22Rv1 (cell line): Measurements from ENCODE around the gene ATXN1.
"Not testable (repeated sequence)": the region's sequence is repeated elsewhere in the genome, so short reads cannot be mapped to it uniquely, and the experiment has no call there.

Source experiments
- H3K27ac ChIP-seq: fragments of 450-650 bp; 2 replicates; pipeline ENCODE4 v1.5.1; 2017
- ZFX ChIP-seq: fragments of 450-650 bp; IDR thresholded peaks from 2 replicates; pipeline ENCODE4 v1.6.1; 2017; ENCODE audit warnings: antibody characterized with exemption, borderline replicate concordance
- TF ChIP-seq, protein P1 (sequence below): fragments of 450-650 bp; IDR thresholded peaks from 2 replicates; pipeline ENCODE4 v1.5.1; 2017; ENCODE audit warnings: mild to moderate bottlenecking

The ATXN1 gene

DNA sequence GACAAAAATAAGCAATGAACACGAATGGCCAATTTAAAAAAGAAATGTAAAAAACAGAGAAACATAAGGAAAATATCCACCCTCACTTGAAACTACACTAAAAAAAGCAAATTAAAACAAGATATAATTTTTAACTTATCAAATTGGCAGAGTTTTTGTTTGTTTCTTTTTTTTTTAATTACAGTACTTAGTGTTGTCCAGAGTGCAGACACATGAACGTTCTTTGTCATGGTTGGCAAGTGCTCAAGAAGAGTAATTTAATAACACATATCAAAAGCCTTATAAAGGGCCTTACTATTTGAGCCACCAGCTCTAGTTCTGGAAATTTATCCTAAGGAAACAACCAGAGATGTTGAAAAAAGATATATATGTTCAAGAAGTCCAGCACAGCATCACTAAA is 142.3 kb downstream of the ATXN1 start:
- TF ChIP-seq, protein P1, sequence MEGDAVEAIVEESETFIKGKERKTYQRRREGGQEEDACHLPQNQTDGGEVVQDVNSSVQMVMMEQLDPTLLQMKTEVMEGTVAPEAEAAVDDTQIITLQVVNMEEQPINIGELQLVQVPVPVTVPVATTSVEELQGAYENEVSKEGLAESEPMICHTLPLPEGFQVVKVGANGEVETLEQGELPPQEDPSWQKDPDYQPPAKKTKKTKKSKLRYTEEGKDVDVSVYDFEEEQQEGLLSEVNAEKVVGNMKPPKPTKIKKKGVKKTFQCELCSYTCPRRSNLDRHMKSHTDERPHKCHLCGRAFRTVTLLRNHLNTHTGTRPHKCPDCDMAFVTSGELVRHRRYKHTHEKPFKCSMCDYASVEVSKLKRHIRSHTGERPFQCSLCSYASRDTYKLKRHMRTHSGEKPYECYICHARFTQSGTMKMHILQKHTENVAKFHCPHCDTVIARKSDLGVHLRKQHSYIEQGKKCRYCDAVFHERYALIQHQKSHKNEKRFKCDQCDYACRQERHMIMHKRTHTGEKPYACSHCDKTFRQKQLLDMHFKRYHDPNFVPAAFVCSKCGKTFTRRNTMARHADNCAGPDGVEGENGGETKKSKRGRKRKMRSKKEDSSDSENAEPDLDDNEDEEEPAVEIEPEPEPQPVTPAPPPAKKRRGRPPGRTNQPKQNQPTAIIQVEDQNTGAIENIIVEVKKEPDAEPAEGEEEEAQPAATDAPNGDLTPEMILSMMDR = no peak
- TF ChIP-seq ZFX = no peak
- no peak overlapping the region for H3K27ac ChIP-seq

DNA sequence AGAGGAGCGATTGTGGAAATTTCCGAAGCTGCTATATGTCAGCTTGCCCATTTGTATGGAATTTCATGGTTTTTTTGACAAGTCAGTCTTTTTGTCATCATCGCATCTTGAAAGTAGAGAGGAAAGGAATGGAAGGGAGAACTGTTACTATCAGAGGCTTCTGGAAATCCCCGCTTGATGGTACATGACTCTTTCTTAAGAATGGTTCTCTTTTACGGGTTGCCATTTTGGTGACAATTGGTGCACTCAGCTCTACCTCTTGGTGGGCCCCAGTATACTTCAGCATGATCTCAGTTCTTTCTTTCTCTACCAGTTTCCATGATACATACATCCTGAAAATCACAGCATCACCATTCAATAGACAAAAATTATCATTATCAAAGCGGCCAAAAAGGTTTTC is 146.0 kb downstream of the ATXN1 start:
- H3K27ac ChIP-seq = not testable (repeated sequence)

DNA sequence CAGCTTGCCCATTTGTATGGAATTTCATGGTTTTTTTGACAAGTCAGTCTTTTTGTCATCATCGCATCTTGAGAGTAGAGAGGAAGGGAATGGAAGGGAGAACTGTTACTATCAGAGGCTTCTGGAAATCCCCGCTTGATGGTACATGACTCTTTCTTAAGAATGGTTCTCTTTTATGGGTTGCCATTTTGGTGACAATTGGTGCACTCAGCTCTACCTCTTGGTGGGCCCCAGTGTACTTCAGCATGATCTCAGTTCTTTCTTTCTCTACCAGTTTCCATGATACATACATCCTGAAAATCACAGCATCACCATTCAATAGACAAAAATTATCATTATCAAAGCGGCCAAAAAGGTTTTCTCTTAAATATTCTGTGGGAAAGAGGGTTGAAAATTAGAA is 147.1 kb downstream of the ATXN1 start:
- not testable (repeated sequence) for H3K27ac ChIP-seq

DNA sequence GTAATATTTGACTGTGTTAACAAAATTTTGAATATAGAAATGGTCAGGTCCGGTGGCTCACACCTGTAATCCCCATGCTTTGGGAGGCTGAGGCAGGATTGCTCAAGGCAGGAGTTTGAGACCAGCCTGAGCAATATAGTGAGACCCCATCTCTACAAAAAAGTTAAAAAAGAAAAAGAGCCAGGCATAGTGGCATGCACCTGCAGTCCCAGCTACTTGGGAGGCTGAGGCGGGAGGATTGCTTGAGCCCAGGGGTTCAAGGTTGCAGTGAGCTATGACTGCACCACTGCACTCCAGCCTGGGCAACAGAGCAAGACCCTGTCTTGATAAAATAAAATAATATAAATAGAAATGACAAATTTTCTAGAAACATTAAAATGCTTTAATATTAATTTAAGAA is 147.8 kb downstream of the ATXN1 start:
- not testable (repeated sequence) for H3K27ac ChIP-seq

DNA sequence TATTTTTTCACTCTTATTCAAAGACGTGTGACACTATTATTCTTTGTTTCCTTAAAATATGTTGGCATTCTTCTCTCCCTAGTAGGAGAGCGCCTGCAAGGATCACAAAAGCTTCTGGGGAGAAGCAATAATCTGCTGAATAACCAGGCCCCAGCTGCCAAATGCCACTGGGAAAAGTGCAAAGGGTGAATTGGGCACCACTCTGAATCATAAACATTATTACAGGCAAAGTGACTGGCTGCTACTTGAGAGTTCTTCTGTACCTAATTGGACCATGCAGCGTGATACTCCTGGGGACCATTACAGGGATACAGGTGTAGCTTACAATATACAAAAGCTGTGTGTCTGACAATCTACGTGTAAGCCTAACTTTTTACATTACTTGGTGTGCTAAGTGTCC is 152.8 kb downstream of the ATXN1 start:
- no peak for TF ChIP-seq ZFX
- TF ChIP-seq, protein P1 = no peak
- H3K27ac ChIP-seq = no peak overlapping the region

DNA sequence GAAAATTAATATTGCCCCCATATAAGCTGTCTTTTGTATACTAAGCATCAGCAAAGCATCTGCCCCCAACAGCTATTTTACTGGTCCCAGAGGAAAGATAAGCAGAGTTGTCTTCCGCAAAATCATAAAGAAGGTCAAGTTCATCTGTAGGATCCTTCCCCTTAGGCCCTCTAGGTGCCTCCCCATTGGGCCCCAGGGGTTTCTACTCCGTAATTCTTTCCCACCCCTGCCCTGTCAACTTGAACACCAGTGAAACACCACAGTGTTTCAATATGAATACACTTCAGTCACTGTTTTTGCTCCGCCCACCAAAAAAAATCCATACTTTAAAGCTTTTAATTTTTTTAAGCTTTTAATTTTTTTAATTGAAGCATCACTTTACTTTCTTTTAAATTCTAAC is 159.2 kb downstream of the ATXN1 start:
- TF ChIP-seq, protein P1 = no peak
- TF ChIP-seq ZFX = no peak
- H3K27ac ChIP-seq = no peak overlapping the region

DNA sequence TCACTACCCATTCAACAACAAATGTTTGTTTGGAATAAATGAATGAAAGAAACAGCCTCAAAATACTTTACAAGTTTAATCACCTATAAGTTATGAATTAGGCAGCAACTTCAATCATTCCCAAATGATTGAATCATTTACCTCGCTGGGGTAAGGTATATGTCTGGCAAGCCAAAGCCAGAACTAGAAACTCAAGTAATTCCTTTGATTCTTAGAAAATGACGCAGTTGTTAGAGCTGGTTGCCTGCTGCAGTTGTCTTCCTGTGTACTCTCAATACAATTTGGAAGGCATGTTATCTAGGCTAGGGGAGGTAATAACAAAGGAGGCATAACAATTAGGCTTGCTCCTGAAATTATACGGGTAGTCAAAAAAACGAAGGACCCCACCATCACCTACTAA is 160.6 kb downstream of the ATXN1 start:
- H3K27ac ChIP-seq = no peak overlapping the region
- TF ChIP-seq, protein P1 = no peak
- TF ChIP-seq ZFX = no peak

DNA sequence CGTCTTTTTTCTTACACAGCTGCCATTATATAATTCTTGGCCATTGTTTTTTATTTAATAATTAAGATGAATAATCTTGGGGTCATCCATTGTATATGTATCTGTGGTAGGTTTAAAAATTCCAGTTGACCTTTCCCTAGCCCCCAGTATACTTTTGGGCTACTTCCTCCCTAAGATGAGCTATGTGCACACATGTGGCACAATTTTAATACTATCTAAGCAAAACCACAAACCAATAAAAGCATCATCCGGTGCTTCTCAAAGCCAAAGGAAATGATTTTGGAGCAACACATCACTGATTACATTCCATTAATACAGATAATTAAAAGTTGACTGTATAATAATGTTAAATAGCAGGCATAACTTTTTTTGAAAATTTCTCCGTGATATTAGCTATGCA is 161.2 kb downstream of the ATXN1 start:
- TF ChIP-seq, protein P1 = no peak
- no peak for TF ChIP-seq ZFX
- no peak overlapping the region for H3K27ac ChIP-seq

DNA sequence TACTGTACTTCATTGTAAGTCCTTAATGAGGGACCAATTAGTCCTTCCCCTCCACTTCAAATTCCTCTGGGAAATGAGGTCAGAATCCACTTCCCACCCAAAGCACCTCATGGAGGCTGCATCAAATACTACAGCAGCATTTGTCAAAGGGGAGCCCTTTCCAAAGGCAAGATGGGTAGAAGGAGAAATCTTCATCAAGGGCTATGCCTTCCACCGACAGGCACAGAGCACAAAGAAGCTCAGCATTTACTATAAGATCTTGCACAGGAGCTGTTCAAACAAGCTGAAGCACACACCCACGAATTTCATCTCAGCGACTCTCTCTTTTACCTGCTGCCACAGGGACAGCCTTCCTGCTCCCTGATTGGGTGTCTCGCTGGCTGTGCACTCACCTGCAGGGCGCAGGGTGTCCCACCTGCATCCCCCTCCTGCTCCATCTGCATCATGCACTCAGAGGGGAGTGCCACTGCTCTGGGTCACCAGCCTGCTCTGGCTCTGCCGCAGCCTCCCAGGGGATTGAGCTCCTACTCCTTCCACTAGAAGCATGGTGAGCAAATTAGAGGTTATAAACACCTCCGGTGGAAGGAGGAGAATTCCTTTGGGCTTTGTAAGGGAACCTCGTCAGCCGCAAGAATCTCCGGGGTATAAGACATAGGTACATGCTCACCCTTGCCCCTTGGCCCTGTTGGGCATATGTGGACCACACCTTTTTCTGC is 164.5 kb downstream of the ATXN1 start:
- TF ChIP-seq, protein P1 = no peak
- no peak for TF ChIP-seq ZFX

More for the DNA sequence above, 164.5 kb downstream of the ATXN1 start:
- H3K27ac ChIP-seq = no peak overlapping the region
